T-helper 1 cell treated with Interleukin-12 subunit alpha and Interleukin-12 subunit beta and Interleukin-4 antibody, amounts not matched to agents 30 μg/mL and 1 μg/mL, for 36 hours (primary cell): ENCODE data around the gene MEG3.

Experiments used
- H3K27ac Mint-ChIP-seq: one replicate; pipeline ENCODE4 v1.8.0; 2021; ENCODE audit warnings: mild to moderate bottlenecking, mixed read lengths
- H3K27me3 Mint-ChIP-seq: one replicate; pipeline ENCODE4 v1.8.0; 2021; ENCODE audit warnings: low read depth, mixed read lengths
- H3K36me3 Mint-ChIP-seq: one replicate; pipeline ENCODE4 v1.8.0; 2021; ENCODE audit warnings: low read depth, mixed read lengths
- H3K4me1 Mint-ChIP-seq: one replicate; pipeline ENCODE4 v1.8.0; 2021; ENCODE audit warnings: low read depth, mixed read lengths
- H3K4me3 Mint-ChIP-seq: one replicate; pipeline ENCODE4 v1.8.0; 2021; ENCODE audit warnings: mild to moderate bottlenecking, moderate library complexity, mixed read lengths
- H3K9me3 Mint-ChIP-seq: one replicate; pipeline ENCODE4 v1.8.0; 2021; ENCODE audit warnings: mixed read lengths

The MEG3 gene

GRCh38 chr14:100826391-100827100 is 628 bp downstream of the MEG3 start:
- no peaks in the 10 kb centered on the region for H3K4me1 Mint-ChIP-seq
- H3K4me3 Mint-ChIP-seq: no peak overlapping the region
- H3K36me3 Mint-ChIP-seq: no peaks in the 10 kb centered on the region
- H3K9me3 Mint-ChIP-seq: peaks cover 4% of the 10 kb centered on the region
- no peak overlapping the region for H3K27ac Mint-ChIP-seq
- H3K27me3 Mint-ChIP-seq: peaks cover 46% of the 10 kb centered on the region

- Mint-ChIP-seq H3K4me3 (no peak overlapping the region), H3K4me1 (no peaks in the 10 kb centered on the region), H3K36me3 (no peaks in the 10 kb centered on the region), H3K27ac (no peak overlapping the region), H3K9me3 (peaks cover 4% of the 10 kb centered on the region), H3K27me3 (peaks cover 46% of the 10 kb centered on the region)
These were observed 1.4 kb downstream of the MEG3 start for GRCh38 chr14:100827101-100828021.

- Mint-ChIP-seq H3K36me3 (no peaks in the 10 kb centered on the region), H3K4me3 (no peak overlapping the region), H3K27me3 (peaks cover 39% of the 10 kb centered on the region), H3K27ac (no peak overlapping the region), H3K9me3 (peaks cover 4% of the 10 kb centered on the region), H3K4me1 (no peaks in the 10 kb centered on the region)
These were observed 2.3 kb downstream of the MEG3 start for GRCh38 chr14:100828031-100828769.

- peaks cover 22% of the 10 kb centered on the region for H3K27me3 Mint-ChIP-seq
- no peaks in the 10 kb centered on the region for H3K4me1 Mint-ChIP-seq
- H3K9me3 Mint-ChIP-seq: peaks cover 4% of the 10 kb centered on the region
These were observed 4.8 kb downstream of the MEG3 start for GRCh38 chr14:100830681-100831080.

GRCh38 chr14:100832311-100832960 is 6.5 kb downstream of the MEG3 start:
- Mint-ChIP-seq H3K27ac (no peak overlapping the region), H3K27me3 (peaks cover 9% of the 10 kb centered on the region), H3K4me3 (no peak overlapping the region), H3K9me3 (peaks cover 2% of the 10 kb centered on the region), H3K4me1 (no peaks in the 10 kb centered on the region), H3K36me3 (no peaks in the 10 kb centered on the region)

More at GRCh38 chr14:100830681-100831080, 4.8 kb downstream of the MEG3 start:
- Mint-ChIP-seq H3K36me3 (no peaks in the 10 kb centered on the region), H3K4me3 (no peak overlapping the region), H3K27ac (no peak overlapping the region)

DNA sequence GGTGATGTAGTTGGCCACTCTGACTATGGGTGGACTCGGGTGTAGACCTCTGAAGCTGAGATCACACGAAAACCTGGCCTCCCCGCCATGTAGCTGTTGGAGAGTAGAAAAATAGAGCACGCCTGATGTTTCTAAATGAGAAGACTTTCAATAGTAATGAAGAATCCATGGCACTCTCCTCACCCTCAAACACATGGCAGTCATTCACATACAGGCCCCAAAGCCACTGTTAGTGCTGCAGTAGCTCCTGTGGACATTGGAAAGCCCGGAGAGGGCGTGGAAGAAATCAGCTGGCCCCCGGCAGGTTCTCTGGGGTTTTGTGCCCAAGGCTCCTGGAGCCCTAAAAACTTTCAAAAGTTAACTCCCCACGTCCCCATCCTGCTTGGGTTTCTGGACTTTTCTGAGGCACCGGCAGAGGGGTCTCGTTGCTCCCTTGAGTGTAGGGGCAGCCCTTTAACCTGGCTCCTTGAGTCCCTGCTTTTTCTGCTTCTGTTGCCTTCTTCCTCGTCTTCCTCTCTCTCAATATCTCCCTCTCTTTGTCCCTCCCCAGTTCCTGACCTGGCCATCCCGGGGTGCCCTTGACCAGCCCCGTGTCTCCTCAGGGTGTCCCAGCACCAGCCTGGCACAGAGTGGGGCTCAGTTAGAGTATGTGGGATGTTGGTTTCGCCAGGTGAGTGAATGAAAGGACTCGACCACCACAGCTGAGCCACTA is 8.3 kb downstream of the MEG3 start:
- H3K9me3 Mint-ChIP-seq: no peaks in the 10 kb centered on the region
- H3K4me3 Mint-ChIP-seq: no peak overlapping the region
- no peaks in the 10 kb centered on the region for H3K27me3 Mint-ChIP-seq
- no peaks in the 10 kb centered on the region for H3K4me1 Mint-ChIP-seq
- H3K36me3 Mint-ChIP-seq: no peaks in the 10 kb centered on the region
- no peak overlapping the region for H3K27ac Mint-ChIP-seq

- Mint-ChIP-seq H3K36me3 (no peaks in the 10 kb centered on the region), H3K9me3 (no peaks in the 10 kb centered on the region), H3K4me1 (no peaks in the 10 kb centered on the region), H3K4me3 (no peak overlapping the region), H3K27me3 (no peaks in the 10 kb centered on the region), H3K27ac (no peak overlapping the region)
These were observed 9.1 kb downstream of the MEG3 start for GRCh38 chr14:100834794-100835547.

GRCh38 chr14:100835548-100836310 is 9.8 kb downstream of the MEG3 start:
- Mint-ChIP-seq H3K4me3 (no peak overlapping the region), H3K27ac (no peak overlapping the region), H3K27me3 (no peaks in the 10 kb centered on the region), H3K9me3 (no peaks in the 10 kb centered on the region), H3K4me1 (no peaks in the 10 kb centered on the region), H3K36me3 (no peaks in the 10 kb centered on the region)

- no peaks in the 10 kb centered on the region for H3K4me1 Mint-ChIP-seq
- H3K4me3 Mint-ChIP-seq: no peak overlapping the region
- H3K27ac Mint-ChIP-seq: no peak overlapping the region
- H3K27me3 Mint-ChIP-seq: no peaks in the 10 kb centered on the region
- H3K36me3 Mint-ChIP-seq: no peaks in the 10 kb centered on the region
- H3K9me3 Mint-ChIP-seq: no peaks in the 10 kb centered on the region
These were observed 10.4 kb downstream of the MEG3 start for GRCh38 chr14:100836311-100836805.

DNA sequence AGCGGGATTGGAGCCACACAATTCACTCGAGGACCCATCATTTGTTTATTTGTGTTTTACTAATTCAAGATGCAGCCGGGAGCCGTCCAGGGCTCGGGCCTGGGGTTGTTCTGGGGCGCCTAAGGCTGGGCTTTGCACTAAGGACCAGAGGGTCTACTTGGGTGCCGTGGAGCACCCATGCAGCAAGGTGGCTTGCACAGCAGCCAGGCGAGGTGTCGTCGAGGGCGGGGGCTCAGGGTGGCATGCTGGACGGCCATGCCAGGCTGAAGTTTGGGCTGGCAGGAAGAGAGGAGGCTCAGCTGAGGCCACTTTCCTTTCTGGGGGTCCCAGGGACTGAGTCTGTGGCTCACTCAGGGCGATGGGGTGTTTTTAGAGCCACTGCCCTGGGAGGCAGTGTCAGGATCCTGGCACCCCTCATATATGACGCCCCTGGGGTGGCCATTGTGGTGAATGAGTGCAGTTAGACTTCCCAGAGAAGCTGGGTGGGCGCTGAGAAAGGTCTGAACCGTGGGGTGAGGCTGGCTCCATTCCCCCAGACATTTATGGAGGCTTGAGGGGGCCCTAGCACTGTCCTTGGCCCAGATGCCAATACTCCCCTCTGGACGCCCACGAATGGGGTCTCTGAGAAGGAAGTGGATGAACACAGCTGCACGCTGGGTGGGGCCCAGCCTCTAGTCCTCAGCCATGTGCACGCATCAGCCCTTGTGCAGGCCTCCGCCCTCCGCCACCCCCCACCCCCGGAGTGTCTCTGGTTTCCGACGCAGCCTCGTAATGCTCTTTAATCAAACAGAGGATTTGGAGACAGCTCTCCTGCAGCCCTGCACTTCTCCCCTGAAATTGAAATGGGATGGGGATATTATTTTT is 11.3 kb downstream of the MEG3 start:
- Mint-ChIP-seq H3K9me3 (no peaks in the 10 kb centered on the region), H3K27ac (no peak overlapping the region), H3K27me3 (no peaks in the 10 kb centered on the region), H3K36me3 (no peaks in the 10 kb centered on the region), H3K4me1 (no peaks in the 10 kb centered on the region), H3K4me3 (no peak overlapping the region)

DNA sequence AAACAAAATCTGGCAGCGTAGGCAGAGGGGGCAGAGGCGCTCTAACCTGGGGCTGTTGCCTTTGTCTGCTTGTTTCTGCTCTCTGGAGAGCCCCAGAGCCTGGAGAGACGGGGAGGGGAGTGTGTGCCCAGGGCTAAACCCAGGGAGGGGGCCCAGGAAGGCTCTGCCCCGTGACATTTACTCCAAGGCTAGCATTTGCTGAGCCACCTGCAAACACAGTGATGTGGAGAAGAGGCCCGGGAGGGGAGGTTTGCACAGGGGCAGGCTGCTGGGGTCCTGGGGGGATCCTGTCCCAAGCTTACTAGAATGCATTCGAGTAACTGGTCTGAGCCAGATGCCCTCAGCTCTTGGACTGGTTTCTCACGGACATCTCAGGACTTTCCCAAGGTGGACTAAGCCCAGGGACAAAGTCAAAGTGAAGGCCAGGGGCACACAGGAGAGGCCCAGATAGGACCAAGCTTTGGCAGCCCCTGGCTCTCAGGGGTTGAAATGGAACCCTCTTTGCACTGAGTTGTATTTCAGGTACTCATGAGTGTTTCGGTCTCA is 12.0 kb downstream of the MEG3 start:
- no peak overlapping the region for H3K27ac Mint-ChIP-seq
- H3K27me3 Mint-ChIP-seq: no peaks in the 10 kb centered on the region
- H3K36me3 Mint-ChIP-seq: no peaks in the 10 kb centered on the region
- no peaks in the 10 kb centered on the region for H3K4me1 Mint-ChIP-seq
- H3K9me3 Mint-ChIP-seq: no peaks in the 10 kb centered on the region
- no peak overlapping the region for H3K4me3 Mint-ChIP-seq
